ENCODE measurements around the gene RGS9.
A peak's percentile ranks its signal among the peaks of the same experiment; 100 is the strongest.
"Not testable (repeated sequence)": the region's sequence is repeated elsewhere in the genome, so short reads cannot be mapped to it uniquely, and the experiment has no call there.

The RGS9 gene

GRCh38 chr17:65137021-65137939 is at the start of gene RGS9:
Gene RGS9 (plus strand): TSS chr17:65137370. CDS start chr17:65137541, 171 bp downstream.
- DNase-seq (ENCODE audit: low read depth in 2 of 2): peak; percentile 69 to 75

DNA sequence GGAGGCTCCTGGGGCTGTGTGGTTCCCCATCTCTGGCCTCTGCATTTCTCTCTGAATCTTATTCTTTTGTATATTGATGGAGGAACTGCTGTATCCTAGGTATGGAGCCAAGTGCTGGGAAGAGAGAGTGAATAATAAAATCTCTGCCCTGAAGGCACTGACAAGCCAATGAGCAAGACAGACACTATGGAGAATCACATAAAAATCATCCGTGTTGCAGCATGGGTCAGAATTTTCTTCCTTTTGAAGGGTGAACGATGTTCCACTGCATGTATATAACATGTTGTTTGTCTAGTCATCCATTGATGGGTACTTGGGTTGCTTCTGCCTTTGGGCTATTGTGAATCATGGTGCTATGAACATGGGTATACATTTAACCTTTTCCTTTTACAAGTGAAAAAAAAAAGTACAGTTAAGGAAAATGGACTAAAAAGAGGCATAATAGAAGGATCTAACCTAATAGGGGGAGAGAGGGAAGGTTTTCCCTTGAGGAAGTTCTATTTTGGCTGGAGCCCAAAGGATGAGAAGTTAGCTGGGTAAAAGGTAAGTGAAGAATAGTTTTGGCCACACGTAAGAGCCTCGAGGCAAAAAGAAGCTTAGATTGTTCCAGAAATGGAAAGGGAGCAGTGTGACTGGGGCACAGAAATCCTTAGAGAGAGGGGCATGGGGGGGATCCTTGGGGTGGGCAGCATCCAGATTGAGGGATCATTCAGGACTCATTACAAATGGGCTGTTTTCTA is 48.4 kb upstream of the RGS9 start:
- DNase-seq (ENCODE audit: low read depth in 2 of 2): no peak

DNA sequence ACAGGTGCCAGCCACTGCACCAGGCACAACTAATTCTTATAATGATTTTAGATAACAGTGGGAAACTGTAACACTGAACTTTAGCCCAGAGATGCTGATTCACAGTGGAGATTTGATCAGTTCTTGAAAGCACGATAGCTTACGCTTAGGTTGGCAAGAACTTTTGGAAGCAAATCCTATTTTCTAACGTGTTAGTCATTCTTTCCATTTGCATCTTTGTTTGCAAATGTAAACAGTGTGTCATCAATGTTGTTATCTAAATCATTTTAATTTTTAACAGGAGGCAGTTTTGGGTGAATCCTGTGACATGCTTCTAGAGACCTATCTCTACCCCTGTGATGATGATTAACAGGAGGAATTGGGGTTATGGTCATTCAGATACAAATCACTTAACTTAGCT is 44.9 kb upstream of the RGS9 start:
- DNase-seq (ENCODE audit: low read depth in 2 of 2): no peak

DNA sequence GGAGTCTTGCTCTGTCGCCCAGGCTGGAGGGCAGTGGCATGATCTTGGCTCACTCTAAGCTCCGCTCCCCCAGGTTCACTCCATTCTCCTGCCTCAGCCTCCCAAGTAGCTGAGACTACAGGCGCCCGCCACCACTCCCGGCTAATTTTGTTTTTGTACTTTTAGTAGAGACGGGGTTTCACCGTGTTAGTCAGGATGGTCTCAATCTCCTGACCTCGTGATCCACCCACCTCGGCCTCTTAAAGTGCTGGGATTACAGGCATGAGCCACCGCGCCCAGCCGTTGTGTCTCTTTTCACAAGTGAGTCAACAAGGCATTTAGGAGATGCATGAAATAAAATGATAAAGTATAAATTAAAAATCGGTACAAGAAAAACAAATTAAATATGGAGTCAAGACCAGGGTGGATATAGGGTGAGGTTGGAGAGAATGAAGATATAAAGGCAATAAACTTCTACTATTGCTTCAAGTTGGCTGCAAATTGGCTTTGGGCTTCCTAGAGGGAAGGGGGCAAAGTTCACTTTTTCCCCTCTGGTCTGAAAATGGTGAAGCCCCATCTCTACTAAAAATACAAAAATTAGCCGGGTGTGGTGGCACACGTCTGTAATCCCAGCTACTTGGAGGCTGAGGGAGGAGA is 44.3 kb upstream of the RGS9 start:
- DNase-seq (ENCODE audit: low read depth in 2 of 2): not testable (repeated sequence)

DNA sequence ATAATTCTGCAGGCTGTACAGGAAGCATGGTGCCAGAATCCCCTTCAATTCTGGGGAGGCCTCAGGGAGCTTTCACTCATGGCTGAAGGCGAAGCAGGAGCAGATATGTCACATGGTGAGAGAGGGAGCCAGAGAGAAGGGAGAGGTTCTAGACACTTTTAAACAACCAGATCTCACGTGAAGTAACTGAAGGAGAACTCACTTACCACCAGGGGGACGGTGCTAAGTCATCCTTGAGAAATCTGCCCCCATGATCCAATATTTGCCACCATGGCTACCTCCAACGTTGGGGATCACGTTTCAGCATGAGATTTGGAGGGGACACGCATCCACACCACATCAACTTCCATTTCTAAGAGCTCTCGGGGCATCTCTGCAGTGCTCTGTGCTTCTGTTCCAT is 43.2 kb upstream of the RGS9 start:
- DNase-seq (ENCODE audit: low read depth in 2 of 2): no peak

DNA sequence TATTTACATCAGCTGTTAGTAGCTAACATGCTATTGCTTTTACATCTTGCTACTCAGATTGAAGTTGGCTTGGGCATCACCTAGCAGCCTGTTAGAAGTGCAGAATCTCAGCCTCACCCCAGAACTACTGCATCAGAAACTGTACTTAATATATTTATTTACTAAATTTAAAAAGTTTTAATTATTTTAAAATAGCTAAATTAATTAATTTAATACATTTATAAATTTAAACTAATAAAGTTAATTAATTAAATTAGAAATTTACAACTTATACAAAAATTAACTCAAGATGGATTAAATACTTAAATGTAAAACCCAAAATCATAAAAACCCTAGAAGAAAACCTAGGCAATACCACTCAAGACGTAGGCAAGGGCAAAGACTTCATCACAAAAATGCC is 41.7 kb upstream of the RGS9 start:
- no peak for DNase-seq (ENCODE audit: low read depth in 2 of 2)

GRCh38 chr17:65096382-65096781 is 40.8 kb upstream of the RGS9 start:
- DNase-seq (ENCODE audit: low read depth in 2 of 2): not testable (repeated sequence)

DNA sequence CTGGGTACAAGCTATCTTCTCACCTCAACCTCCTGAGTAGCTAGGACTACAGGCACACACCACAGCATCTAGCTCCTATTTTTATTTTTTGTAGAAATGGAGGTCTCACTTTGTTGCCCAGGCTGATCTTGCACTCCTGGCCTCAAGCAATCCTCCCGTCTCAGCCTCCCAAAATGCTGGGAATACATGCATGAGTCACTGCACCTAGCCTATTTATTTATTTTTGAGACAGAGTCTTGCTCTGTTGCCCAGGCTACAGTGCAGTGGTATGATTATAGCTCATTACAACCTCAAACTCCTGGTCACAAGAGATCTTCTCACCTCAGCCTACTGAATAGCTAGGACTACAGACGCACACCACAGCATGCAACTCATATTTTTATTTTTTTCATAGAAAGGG is 40.1 kb upstream of the RGS9 start:
- DNase-seq (ENCODE audit: low read depth in 2 of 2): no peak

DNA sequence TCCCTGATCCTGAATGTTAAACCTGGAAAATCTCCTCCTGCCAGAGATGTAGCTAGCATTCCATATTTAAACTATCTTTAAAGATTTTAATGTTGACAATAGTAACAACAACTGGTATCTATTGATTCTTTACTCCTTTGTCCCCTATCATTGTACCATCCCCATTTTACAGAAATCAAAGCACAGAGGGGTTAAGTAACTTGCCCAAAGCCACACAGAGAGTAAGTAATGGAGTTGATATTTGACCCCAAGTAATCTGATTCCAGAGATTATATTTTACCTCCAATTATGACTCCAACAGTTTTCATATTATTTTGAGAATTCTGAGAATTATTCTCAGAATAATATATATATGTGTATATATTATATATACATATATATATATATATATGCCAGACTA is 37.7 kb upstream of the RGS9 start:
- no peak for DNase-seq (ENCODE audit: low read depth in 2 of 2)

DNA sequence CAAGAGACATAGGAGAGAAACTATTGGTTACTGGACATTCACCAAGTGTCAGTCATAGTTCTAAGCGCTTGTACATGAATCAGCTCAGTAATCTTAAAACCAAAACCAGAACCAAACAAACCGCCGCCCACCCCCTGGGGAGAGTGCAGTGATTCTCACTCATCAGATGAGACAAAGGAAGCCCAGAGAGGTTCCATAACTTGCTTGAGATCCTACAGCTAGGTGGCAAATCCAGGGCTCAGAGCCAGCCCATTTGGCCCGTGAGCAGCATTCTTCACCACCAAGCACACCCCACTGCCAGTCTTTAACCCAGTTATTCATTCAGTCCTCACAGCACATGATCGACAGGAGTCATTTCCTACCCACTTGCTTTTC is 37.2 kb upstream of the RGS9 start:
- DNase-seq (ENCODE audit: low read depth in 2 of 2): peak; percentile 22 to 27

GRCh38 chr17:65100316-65101140 is 36.6 kb upstream of the RGS9 start:
- DNase-seq (ENCODE audit: low read depth in 2 of 2): peak; percentile 70 to 73

GRCh38 chr17:65101371-65101770 is 35.8 kb upstream of the RGS9 start:
- no peak for DNase-seq (ENCODE audit: low read depth in 2 of 2)

- DNase-seq (ENCODE audit: low read depth in 2 of 2): no peak
Measured at GRCh38 chr17:65102235-65102634, 34.9 kb upstream of the RGS9 start.

DNA sequence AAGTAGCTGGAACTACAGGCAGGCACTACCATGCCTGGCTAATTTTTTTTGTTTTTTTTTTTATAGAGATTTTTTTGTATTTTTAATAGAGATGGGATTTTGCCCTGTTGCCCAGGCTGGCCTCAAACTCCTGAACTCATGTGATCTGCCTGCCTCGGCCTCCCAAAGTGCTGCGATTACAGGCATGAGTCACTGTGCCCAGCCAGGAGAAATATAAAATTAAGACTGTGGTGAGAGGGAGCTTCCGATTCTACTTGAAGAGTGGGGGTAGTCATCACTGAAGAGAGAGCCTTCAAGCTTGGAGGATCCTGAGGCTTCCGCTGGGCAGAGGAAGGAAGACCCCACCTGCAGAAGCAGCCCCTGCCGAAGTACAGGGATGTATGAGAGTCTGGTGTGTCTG is 34.4 kb upstream of the RGS9 start:
- DNase-seq (ENCODE audit: low read depth in 2 of 2): no peak

GRCh38 chr17:65103431-65103830 is 33.7 kb upstream of the RGS9 start:
- no peak for DNase-seq (ENCODE audit: low read depth in 2 of 2)

- no peak for DNase-seq (ENCODE audit: low read depth in 2 of 2)
Measured at GRCh38 chr17:65103896-65104295, 33.3 kb upstream of the RGS9 start.

DNA sequence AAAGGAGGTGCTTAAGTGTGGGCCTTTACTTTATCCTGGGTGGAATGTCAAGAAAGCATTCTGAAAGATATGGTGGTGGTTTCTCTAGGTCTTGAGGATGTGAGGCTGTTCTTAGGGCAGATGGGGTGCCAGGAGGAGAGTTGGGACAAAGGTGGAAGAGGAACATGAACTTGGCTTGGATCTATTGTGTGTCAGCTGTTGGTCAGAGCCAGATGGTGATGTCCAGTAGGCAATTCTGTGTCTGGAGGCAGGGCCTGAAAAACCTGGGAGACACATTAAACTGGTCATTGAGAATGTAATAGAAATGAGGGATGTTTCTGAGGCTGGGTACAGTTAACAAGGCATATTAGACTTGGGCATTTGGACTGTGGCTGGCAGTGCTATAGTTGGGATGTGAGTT is 32.6 kb upstream of the RGS9 start:
- no peak for DNase-seq (ENCODE audit: low read depth in 2 of 2)

- no peak for DNase-seq (ENCODE audit: low read depth in 2 of 2)
Measured at GRCh38 chr17:65104973-65105372, 32.2 kb upstream of the RGS9 start.

GRCh38 chr17:65108152-65108551 is 29.0 kb upstream of the RGS9 start:
- DNase-seq (ENCODE audit: low read depth in 2 of 2): no peak

GRCh38 chr17:65109543-65109942 is 27.6 kb upstream of the RGS9 start:
- no peak for DNase-seq (ENCODE audit: low read depth in 2 of 2)

GRCh38 chr17:65109990-65110680 is 27.0 kb upstream of the RGS9 start:
- DNase-seq (ENCODE audit: low read depth in 2 of 2): no peak
